Type B pancreatic cell (in vitro differentiated cells): ENCODE results near the gene CPNE7. TPM values are rescaled to one million over a fixed set of nuclear protein-coding genes. Genes with fewer than 3 reads are reported as not detected.

Experiments used
- DNase-seq: peaks from one replicate; pipeline ENCODE4 v3.0.0; 2021; ENCODE audit warnings: mixed read lengths; ENCODE audit not compliant: unreplicated experiment; ENCODE audit errors: extremely low spot score
- H3K27ac Mint-ChIP-seq: 2 replicates; pipeline ENCODE4 v1.8.0; 2021; ENCODE audit warnings: mild to moderate bottlenecking, mixed read lengths
- H3K27me3 Mint-ChIP-seq: 2 replicates; pipeline ENCODE4 v1.8.0; 2021; ENCODE audit warnings: mixed read lengths
- H3K36me3 Mint-ChIP-seq: 2 replicates; pipeline ENCODE4 v1.8.0; 2021; ENCODE audit warnings: mixed read lengths
- H3K4me1 Mint-ChIP-seq: one replicate; pipeline ENCODE4 v1.8.0; 2021; ENCODE audit warnings: mixed read lengths; ENCODE audit not compliant: unreplicated experiment
- H3K4me3 Mint-ChIP-seq: 2 replicates; pipeline ENCODE4 v1.8.0; 2021; ENCODE audit warnings: mild to moderate bottlenecking, mixed read lengths
- H3K9me3 Mint-ChIP-seq: 2 replicates; pipeline ENCODE4 v1.8.0; 2021; ENCODE audit warnings: mixed read lengths
- total RNA-seq: library from RNA; stranded (reverse); gene quantifications from 2 replicates; pipeline ENCODE4 v1.2.1, GENCODE V29; 2021; ENCODE audit warnings: low replicate concordance
- TF ChIP-seq, protein P1 (sequence below): fragments of 200-600 bp; sonication (generic); conservative IDR thresholded peaks from 2 replicates; pipeline ENCODE4 v1.5.0; 2021; ENCODE audit warnings: antibody characterized with exemption, mild to moderate bottlenecking

The CPNE7 gene
- total RNA-seq, 1 donor from 2014 or later: 6.5 TPM

DNA sequence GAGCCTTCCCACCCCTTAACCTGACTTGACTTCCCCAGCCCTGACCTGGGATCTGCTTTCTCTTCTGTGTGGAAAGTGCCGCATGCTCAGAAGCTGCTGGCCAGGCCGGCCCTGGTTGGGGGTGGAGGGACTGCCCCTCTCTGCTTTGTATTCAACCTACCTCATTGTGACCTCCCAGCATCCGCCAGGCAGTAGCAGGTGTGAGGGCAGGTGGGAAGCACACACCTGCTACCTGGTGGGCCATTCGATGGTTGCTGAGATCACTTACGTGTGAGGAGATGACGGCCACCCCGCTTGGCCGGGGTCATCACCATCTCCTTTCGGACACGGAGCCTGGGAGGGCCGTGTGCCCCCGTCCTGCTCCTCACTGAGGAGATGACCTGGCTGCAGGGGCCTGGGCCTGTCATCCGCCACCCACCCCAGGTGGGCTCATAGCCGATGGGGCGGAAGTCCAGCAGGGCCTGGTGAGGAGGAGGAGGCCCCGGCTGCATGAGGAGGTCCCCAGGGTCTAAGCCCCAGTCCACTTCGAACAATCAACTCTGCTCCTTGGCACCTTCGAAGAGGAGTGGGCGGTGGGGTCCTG, 7.1 kb downstream of the CPNE7 start:
- DNase-seq: no peak
- Mint-ChIP-seq H3K27me3 (peaks cover 7% of the 10 kb centered on the region), H3K9me3 (no peaks in the 10 kb centered on the region), H3K27ac (no peak overlapping the region), H3K4me3 (no peak overlapping the region), H3K4me1 (no peaks in the 10 kb centered on the region), H3K36me3 (no peaks in the 10 kb centered on the region)
- TF ChIP-seq, protein P1, sequence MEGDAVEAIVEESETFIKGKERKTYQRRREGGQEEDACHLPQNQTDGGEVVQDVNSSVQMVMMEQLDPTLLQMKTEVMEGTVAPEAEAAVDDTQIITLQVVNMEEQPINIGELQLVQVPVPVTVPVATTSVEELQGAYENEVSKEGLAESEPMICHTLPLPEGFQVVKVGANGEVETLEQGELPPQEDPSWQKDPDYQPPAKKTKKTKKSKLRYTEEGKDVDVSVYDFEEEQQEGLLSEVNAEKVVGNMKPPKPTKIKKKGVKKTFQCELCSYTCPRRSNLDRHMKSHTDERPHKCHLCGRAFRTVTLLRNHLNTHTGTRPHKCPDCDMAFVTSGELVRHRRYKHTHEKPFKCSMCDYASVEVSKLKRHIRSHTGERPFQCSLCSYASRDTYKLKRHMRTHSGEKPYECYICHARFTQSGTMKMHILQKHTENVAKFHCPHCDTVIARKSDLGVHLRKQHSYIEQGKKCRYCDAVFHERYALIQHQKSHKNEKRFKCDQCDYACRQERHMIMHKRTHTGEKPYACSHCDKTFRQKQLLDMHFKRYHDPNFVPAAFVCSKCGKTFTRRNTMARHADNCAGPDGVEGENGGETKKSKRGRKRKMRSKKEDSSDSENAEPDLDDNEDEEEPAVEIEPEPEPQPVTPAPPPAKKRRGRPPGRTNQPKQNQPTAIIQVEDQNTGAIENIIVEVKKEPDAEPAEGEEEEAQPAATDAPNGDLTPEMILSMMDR: no peak

DNA sequence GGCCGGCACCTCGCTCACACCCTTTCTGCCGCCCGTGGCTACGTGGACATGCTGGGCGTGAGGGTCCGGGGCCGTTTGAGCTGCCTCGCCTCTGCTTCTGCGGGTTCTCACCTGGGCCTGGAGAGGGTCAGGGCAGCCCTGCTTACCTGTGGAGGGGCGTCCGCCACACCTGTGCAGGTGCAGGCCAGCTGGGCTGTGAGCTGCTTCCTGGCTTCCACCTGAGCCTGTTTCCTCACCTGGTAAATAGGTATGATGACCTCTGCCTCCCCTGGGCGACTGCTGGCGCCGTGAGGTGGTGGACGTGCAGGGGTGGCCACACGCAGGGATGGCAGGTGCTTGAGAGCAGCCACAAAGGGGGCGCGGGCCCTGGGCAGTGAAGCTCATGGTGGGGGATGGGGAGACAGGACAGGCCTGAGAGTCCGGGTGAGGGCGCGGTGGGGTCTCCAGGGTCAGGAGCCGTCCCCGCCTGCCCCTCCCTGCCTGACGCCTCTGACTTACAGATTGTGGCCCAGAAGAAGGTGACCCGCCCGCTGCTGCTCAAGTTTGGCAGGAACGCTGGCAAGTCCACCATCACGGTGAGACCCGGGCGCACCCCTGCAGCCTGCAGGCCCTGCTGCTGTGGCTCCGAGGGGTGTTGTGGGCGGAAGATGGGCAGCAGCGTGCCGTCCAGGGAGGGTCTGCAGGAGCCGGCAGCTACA, 7.8 kb downstream of the CPNE7 start:
- DNase-seq: no peak
- Mint-ChIP-seq H3K27ac (no peak overlapping the region), H3K4me3 (no peak overlapping the region), H3K36me3 (no peaks in the 10 kb centered on the region), H3K9me3 (no peaks in the 10 kb centered on the region), H3K27me3 (peaks cover 1% of the 10 kb centered on the region), H3K4me1 (no peaks in the 10 kb centered on the region)
- TF ChIP-seq, protein P1: no peak

DNA sequence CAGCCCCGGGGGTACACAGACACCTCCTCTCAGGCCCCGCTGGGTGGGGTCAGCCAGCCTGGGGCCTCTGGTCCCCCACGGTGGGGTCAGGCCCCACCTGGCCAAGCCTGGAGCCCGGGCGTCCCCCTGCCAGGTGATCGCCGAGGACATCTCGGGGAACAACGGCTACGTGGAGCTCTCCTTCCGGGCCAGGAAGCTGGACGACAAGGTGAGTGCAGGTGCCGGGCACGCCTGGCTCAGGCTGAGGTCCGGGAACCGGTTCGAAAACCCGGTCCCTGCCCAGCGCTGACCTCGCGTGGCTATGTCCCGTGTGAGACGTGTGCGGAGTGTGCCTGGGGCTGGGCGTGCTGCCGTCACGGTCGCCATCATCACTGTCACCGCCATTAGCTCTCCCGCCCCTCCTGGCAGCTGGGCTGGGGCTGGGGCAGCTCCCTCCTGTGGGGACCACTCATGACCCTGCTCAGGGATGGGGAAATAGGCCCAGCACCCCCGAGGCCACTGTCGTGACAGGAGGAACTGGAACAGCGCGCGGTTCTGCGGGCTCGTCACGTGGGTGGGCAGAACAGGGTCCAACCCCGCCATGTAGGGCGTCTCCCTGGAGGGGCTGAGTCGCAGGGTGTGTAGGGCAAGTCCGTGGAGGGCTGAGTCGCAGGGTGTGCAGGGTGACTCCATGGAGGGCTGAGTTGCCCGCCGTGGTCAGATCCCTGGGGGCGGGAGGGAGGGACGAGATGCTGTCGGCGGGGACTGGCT, 8.5 kb downstream of the CPNE7 start:
- Mint-ChIP-seq H3K36me3 (no peaks in the 10 kb centered on the region), H3K27ac (no peak overlapping the region), H3K4me3 (no peak overlapping the region), H3K27me3 (no peaks in the 10 kb centered on the region), H3K9me3 (no peaks in the 10 kb centered on the region), H3K4me1 (no peaks in the 10 kb centered on the region)
- DNase-seq: no peak
- TF ChIP-seq, protein P1: no peak

DNA sequence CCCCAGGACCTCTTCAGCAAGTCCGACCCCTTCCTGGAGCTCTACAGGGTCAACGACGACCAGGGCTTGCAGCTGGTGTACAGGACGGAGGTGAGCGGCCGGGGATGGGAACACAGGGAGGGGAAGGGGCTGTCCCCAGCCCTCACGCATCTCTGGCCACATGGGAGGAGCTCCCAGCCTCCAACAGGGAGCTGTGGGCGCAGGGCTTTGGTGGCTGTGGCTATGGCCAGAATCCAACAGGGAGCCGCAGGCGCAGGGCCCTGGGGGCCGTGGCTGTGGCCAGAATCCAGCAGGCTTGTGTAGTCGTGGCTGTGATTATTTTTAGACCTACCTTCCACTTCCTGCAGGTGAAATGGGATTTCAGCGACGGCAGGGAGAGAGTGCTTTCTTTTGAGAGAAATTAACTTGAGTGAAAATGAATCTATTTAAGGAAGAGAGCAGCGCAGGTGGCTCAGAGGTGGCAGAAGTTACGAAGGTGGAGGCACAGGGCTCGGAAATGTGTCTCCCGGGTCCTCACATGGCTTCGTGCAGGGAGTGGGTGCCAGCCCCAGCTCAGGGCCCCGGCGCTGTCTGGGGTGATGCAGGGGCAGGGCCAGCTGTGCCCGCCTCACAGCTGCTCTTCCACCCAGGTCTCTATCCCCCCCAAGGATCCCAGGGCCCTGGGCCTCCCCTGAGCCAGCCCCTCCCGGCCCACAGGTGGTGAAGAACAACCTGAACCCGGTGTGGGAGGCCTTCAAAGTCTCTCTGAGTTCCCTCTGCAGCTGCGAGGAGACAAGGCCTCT, 9.4 kb downstream of the CPNE7 start:
- Mint-ChIP-seq H3K4me3 (no peak overlapping the region), H3K27me3 (no peaks in the 10 kb centered on the region), H3K9me3 (no peaks in the 10 kb centered on the region), H3K27ac (no peak overlapping the region), H3K36me3 (no peaks in the 10 kb centered on the region), H3K4me1 (no peaks in the 10 kb centered on the region)
- TF ChIP-seq, protein P1: no peak
- no peak for DNase-seq

DNA sequence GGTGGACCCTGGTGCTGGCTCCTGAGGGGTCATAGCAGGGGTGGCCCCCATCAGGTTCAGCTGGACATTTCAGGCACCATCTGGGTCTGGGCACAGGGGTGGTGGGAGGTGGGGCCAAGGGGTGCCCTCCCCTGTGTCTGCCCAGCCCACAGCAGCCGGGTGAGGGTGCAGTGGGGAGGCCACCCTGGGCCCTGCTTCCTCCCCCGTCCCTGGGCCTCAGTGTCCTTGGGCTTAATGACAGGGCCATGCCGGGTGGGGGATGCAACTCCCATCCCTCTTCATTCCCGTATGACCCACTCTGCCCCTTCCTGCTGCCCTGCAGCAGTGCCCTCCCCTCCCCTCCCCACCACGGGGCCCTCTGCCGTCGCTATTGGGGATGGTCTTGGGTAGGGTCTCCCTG, 10.7 kb downstream of the CPNE7 start:
- no peaks in the 10 kb centered on the region for H3K27me3 Mint-ChIP-seq
- no peaks in the 10 kb centered on the region for H3K9me3 Mint-ChIP-seq
- H3K4me1 Mint-ChIP-seq: no peaks in the 10 kb centered on the region
- TF ChIP-seq, protein P1: no peak
- H3K4me3 Mint-ChIP-seq: no peak overlapping the region
- no peak for DNase-seq
- H3K36me3 Mint-ChIP-seq: no peaks in the 10 kb centered on the region
- no peak overlapping the region for H3K27ac Mint-ChIP-seq
